ENCODE measurements around the gene SBNO1.

- TF ChIP-seq POLR2AphosphoS5 (IDR thresholded peaks at IDR 0.05; ENCODE audit: low read depth) (no peak), CTCF (IDR thresholded peaks at IDR 0.05; ENCODE audit: insufficient read depth, low read length) (no peak), REST (IDR thresholded peaks at IDR 0.05; ENCODE audit: insufficient replicate concordance, low read depth) (no peak), GABPA (IDR thresholded peaks at IDR 0.05; ENCODE audit: low read depth) (no peak), SPI1 (IDR thresholded peaks at IDR 0.05; ENCODE audit: borderline replicate concordance, low read depth) (no peak)
These were observed 19.8 kb upstream of the SBNO1 start for GRCh38 chr12:123384318-123384993.

Measured in HL-60 (cell line).